ENCODE data around the gene BLACAT1.
"Not testable (repeated sequence)": the region's sequence is repeated elsewhere in the genome, so short reads cannot be mapped to it uniquely, and the experiment has no call there.

BLACAT1 gene

GRCh38 chr1:205483372-205483771 is 27.5 kb upstream of the BLACAT1 start:
- DNase-seq (ENCODE audit: low spot score) = no peak

GRCh38 chr1:205482587-205482986 is 26.7 kb upstream of the BLACAT1 start:
- not testable (repeated sequence) for DNase-seq (ENCODE audit: low spot score)

- no peak for DNase-seq (ENCODE audit: low spot score)
Measured at GRCh38 chr1:205481629-205482151, 25.8 kb upstream of the BLACAT1 start.

GRCh38 chr1:205481218-205481617 is 25.4 kb upstream of the BLACAT1 start:
- DNase-seq (ENCODE audit: low spot score) = no peak

GRCh38 chr1:205480349-205480985 is 24.6 kb upstream of the BLACAT1 start:
- DNase-seq (ENCODE audit: low spot score) = no peak

- not testable (repeated sequence) for DNase-seq (ENCODE audit: low spot score)
Measured at GRCh38 chr1:205478985-205479384, 23.1 kb upstream of the BLACAT1 start.

GRCh38 chr1:205477759-205478247 is 22.0 kb upstream of the BLACAT1 start:
- DNase-seq (ENCODE audit: low spot score) = no peak

- DNase-seq (ENCODE audit: low spot score) = no peak
Measured at GRCh38 chr1:205477121-205477758, 21.4 kb upstream of the BLACAT1 start.

GRCh38 chr1:205476648-205477047 is 20.8 kb upstream of the BLACAT1 start:
- no peak for DNase-seq (ENCODE audit: low spot score)

GRCh38 chr1:205475855-205476254 is 20.0 kb upstream of the BLACAT1 start:
- no peak for DNase-seq (ENCODE audit: low spot score)

- DNase-seq (ENCODE audit: low spot score) = no peak
Measured at GRCh38 chr1:205474571-205474970, 18.7 kb upstream of the BLACAT1 start.

GRCh38 chr1:205473966-205474365 is 18.1 kb upstream of the BLACAT1 start:
- DNase-seq (ENCODE audit: low spot score) = no peak

- DNase-seq (ENCODE audit: low spot score) = no peak
Measured at GRCh38 chr1:205473475-205473874, 17.6 kb upstream of the BLACAT1 start.

GRCh38 chr1:205472737-205473441 is 17.0 kb upstream of the BLACAT1 start:
- DNase-seq (ENCODE audit: low spot score) = no peak

- no peak for DNase-seq (ENCODE audit: low spot score)
Measured at GRCh38 chr1:205470131-205470530, 14.3 kb upstream of the BLACAT1 start.

GRCh38 chr1:205466595-205467220 is 10.9 kb upstream of the BLACAT1 start:
- DNase-seq (ENCODE audit: low spot score) = no peak

- no peak for DNase-seq (ENCODE audit: low spot score)
Measured at GRCh38 chr1:205465392-205465791, 9.5 kb upstream of the BLACAT1 start.

- DNase-seq (ENCODE audit: low spot score) = no peak
Measured at GRCh38 chr1:205458777-205459566, 3.1 kb upstream of the BLACAT1 start.

- DNase-seq (ENCODE audit: low spot score) = no peak
Measured at GRCh38 chr1:205456868-205457745, 1.3 kb upstream of the BLACAT1 start.

- no peak for DNase-seq (ENCODE audit: low spot score)
Measured at GRCh38 chr1:205456383-205456867, 580 bp upstream of the BLACAT1 start.

Measured in globus pallidus (tissue), 1 donor.